Kidney capillary endothelial cell (primary cell): ENCODE results near the gene CETP.

Source experiments
- DNase-seq: peaks from one replicate; pipeline ENCODE4 v3.0.0-alpha.2; 2018; ENCODE audit warnings: low spot score

CETP gene

DNA sequence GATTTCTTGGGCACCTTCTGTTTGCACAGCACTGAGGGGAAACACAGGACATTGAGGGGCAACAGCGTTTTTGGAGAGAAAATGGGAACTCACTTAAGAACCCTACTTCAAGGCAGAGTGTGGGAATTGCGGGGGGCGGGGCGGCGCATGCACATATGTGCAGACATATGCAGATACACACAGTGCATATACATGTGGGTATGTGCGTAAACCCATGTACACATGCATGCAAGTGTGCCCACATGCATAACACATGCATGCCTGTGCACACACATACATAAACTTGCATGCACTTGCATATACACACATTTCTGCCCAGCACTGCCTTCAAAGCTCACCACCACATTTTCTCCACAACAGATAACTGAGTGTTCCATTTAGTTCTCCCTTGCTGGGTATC lies 60.0 kb downstream of the CETP start:
- no peak for DNase-seq

DNA sequence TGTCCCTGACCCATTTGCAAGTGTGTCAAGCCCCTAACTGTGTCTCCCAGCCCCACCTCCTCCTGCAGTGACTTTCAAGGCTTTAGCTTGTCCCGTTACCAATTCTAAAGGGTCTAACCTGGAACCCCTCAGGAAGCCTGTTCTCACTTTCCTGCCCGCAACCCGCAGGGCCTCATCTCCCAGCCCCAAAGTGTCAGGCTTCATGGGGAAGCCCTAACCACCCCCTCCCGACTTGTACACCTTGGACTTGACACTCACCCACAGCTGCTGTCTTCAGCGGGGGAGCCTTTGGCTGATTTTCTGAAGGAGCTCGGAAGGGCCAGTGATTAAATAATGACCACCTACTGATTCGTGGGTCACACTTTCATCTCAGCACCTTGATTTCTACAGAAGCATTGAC lies 60.7 kb downstream of the CETP start:
- no peak for DNase-seq

DNA sequence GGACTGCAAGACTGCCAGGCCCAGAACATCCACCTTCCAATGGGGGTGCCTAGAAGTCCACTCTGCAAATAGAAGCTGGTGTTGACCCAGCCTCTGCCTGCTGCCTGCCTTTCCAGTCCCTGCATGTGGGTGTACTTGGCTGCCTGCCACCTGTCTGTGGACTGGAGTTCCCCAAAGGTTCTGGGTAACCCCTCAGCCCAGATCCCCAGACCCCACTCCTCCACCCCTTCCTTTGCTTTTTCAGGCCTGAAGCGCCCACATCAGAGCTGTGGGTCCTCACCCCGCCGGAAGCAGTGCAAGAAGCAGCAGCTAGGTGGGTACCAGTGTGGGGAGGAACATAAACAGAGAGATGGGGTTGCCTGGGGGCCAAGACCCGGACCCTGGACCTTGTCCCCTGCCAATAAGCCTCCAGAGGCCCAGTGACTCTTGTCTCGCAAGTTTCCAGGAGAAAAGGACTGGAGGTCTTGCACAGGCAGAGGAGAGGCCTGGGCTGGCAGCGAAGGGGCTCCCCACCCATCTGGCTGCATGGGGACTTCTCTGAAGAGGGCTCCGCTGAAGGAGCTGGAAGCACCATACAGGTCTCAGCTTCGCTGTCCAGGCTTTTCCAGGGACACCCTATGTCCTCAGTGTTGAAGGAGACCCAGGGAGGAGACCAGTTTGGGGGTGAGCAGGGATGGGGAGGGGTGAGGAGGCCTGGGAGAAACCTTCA lies 61.9 kb downstream of the CETP start:
- no peak for DNase-seq

DNA sequence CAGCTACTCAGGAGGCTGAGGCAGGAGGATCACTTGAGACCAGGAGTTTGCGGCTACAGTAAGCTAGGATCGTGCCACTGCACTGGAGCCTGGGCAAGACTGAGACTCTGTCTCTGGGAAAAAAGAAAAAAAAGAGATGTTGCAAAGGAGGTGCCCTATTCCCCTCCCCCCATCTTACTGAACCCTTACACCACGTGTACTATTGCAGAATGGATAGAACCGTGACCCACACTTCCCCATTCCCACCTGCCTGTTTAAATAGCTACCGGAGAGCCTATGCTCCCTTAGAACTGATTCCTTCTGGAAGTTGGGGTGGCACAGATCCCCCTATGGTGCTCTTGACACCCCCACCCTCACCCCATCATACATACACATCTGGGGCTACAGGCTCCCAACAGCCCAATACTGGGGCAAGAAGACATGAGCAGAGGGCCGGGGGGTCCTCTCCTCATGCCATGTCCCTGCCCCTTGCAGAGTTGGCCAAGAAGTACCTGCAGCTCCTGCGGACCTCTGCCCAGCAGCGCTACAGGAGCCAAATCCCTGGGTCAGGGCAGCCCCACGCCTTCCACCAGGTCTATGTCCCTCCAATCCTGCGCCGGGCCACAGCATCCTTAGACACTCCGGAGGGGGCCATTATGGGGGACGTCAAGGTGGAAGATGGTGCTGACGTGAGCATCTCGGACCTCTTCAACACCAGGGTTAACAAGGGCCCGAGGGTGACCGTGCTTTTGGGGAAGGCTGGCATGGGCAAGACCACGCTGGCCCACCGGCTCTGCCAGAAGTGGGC lies 63.3 kb downstream of the CETP start:
- DNase-seq, result no peak

DNA sequence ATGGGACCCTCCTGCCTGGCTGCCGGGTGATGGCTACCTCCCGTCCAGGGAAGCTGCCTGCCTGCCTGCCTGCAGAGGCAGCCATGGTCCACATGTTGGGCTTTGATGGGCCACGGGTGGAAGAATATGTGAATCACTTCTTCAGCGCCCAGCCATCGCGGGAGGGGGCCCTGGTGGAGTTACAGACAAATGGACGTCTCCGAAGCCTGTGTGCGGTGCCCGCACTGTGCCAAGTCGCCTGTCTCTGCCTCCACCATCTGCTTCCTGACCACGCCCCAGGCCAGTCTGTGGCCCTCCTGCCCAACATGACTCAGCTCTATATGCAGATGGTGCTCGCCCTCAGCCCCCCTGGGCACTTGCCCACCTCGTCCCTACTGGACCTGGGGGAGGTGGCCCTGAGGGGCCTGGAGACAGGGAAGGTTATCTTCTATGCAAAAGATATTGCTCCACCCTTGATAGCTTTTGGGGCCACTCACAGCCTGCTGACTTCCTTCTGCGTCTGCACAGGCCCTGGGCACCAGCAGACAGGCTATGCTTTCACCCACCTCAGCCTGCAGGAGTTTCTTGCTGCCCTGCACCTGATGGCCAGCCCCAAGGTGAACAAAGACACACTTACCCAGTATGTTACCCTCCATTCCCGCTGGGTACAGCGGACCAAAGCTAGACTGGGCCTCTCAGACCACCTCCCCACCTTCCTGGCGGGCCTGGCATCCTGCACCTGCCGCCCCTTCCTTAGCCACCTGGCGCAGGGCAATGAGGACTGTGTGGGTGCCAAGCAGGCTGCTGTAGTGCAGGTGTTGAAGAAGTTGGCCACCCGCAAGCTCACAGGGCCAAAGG lies 64.4 kb downstream of the CETP start:
- no peak for DNase-seq

DNA sequence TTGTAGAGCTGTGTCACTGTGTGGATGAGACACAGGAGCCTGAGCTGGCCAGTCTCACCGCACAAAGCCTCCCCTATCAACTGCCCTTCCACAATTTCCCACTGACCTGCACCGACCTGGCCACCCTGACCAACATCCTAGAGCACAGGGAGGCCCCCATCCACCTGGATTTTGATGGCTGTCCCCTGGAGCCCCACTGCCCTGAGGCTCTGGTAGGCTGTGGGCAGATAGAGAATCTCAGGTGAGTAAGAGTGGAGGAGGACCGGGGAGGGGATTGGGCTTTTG lies 65.0 kb downstream of the CETP start:
- no peak for DNase-seq

DNA sequence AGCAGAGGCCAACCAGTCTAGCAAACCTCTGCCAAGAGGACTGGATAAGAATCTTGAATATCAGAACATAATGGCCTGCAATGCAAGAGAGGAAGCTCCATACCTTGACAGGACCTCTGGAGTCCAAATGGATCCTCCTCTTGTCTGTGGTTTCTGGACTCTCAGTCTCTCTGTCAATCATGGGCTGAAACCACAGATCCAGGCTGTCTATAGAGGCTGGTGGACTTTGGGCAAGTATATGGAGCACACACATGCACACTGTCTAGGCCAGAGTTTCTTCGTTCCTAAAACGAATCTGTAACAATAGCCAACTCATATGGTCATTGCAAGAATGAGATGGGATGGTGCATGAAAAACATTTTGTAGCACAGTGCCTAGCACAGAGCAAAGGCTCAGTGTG lies 65.3 kb downstream of the CETP start:
- DNase-seq, result no peak

DNA sequence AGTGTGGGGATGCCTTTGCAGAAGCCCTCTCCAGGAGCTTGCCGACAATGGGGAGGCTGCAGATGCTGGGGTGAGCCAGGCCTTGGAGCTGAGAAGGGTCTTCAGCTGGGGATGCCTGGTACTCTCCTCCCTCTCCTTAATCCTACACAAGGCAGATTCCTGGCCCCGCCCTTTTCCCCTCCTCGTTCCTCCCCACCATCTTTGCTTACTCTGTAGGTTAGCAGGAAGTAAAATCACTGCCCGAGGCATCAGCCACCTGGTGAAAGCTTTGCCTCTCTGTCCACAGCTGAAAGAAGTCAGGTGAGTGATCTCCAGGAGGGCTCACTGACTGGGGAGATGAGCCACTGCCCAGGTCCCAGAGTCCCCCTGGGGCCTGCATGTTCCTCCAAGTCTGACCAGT lies 66.3 kb downstream of the CETP start:
- no peak for DNase-seq

DNA sequence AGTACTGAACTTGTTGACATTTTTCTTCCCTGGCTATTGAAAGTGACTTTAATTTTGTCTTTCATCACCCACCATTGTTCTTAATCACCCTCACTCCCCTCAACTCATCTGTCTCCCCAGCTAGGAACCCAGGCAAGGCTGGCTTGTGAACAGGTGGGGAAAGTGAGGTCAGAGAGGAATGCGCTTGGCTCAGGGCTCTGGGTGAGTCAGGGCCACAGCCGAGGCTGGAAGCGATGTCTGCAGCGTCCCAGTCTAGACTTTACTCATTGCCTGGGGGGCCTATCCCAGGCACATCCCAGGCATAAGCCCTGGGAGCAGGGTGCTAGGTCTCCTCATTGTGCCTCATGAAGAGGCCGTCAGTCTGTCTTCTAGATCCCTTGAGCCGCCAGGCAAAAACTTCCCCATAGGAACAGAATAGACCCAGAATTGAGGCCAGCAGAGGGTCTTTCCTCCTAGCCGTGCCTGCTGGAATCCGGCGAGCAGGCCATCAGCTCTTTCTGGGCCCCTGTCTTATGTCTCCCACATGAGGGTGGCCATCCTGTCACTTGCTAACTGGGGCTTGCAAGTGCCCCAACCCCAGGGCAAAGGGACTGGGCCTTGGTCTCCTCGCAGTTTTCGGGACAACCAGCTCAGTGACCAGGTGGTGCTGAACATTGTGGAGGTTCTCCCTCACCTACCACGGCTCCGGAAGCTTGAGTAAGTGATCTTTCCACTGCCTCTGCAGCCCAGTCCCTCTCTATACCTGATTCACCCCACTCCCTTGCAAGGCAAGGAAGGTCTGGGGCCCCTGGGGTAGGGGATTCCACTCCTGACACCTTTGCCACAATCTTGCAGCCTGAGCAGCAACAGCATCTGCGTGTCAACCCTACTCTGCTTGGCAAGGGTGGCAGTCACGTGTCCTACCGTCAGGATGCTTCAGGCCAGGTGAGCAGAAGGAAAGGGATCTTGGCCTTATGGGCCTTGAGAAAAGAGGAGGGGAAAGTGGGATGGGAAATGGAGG lies 67.7 kb downstream of the CETP start:
- DNase-seq, result no peak

DNA sequence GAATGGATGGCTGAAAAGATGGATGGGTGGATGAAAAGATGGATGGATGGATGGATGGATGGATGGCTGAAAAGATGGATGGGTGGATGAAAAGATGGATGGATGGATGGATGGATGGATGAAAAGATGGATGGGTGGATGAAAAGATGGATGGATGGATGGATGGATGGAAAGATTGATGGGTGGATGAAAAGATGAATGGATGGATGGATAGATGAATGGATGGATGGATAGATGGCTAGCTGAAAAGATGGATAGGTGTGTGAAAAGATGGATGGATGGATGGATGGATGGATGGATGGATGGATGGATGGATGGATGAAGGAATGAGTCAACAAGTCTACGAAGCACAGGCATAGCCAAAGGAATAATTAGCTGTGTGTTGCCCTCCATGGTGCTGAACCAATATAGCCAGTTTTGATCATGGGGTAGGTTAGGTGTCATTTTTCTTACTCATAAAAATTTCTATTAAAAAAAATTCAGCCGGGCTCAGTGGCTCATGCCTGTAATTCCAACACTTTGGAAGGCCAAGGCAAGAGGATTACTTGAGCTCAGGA lies 68.7 kb downstream of the CETP start:
- DNase-seq, result no peak

DNA sequence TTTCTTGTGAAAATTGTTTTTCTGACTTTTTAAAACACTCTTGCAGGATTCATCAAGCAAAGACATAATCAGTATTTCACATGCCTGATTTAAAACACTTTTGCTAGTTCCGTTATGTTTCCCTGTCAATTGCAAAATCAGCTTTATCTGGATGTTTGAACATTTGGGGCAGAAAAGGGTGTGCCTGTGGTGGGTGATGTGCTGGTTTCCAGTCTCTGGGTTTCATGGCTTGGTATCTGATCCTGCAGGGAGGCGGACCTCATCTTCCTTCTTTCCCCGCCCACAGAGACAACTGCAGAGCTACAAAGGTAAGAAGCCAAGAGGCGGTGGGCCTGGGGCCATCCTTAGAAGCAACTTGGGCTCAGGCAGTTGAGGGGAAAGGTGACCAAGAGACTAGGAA lies 69.4 kb downstream of the CETP start:
- DNase-seq, result no peak

DNA sequence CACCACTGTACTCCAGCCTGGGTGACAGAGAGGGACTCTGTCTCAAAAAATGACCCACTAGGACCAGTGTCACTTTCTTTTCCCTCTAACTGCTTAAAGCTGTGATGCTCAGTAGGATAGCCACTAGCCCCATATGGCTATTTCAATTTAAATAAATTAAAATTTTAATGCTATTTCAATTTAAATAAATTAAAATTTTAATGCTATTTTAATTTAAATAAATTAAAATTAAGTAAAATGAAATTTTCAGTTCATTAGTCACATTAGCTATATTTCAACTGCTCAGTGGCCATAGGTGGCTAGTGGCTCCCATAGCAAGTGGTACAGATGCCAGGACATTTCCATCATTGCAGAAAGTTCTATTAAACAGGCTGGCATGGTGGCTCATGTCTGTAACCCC lies 70.6 kb downstream of the CETP start:
- DNase-seq, result no peak

DNA sequence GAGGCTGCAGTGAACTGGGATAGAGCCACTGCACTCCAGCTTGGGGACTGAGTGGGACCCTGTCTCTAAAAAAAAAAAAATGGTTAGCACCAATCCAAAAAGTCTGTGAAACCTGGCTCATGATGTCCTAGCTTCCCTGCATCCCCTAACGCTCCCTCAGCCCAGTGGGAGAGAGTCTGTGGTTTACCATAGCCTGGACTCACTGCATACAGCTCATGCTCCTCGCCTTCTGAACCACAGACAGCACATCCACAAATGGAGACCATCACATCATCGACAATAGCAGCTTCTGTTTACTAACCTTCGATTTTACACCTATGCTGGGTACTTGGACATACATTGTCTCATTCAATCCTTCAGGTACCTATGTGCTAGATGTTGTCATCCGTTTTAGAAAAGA lies 71.2 kb downstream of the CETP start:
- no peak for DNase-seq
